Mesenchymal stem cell (in vitro differentiated cells and primary cell): ENCODE results near the gene TEAD2.

ENCODE experiments used
- DNase-seq: peaks from one replicate; pipeline ENCODE4 v3.0.0-alpha.2; 2013
- H2AFZ ChIP-seq: one replicate; pipeline ENCODE4 v1.6.1; 2013; ENCODE audit warnings: low read depth, mild to moderate bottlenecking, control low read depth, inconsistent platforms, low read length, moderate library complexity
- H2AK5ac ChIP-seq: 2 replicates; pipeline ENCODE4 v1.6.1; 2013; ENCODE audit warnings: low read length, moderate library complexity, mild to moderate bottlenecking, inconsistent platforms; ENCODE audit not compliant: severe bottlenecking
- H2BK120ac ChIP-seq: one replicate; pipeline ENCODE4 v1.6.1; 2013; ENCODE audit warnings: low read depth, mild to moderate bottlenecking, inconsistent platforms, low read length, moderate library complexity
- H2BK12ac ChIP-seq, 2 experiments: one replicate each; pipeline ENCODE4 v1.6.1; 2013; ENCODE audit warnings: inconsistent platforms in 2 of 2, low read length in 2 of 2, mild to moderate bottlenecking in 2 of 2, moderate library complexity in 2 of 2, control low read depth in 1 of 2
- H2BK15ac ChIP-seq: one replicate; pipeline ENCODE4 v1.6.1; 2013; ENCODE audit warnings: mild to moderate bottlenecking, low read depth, inconsistent platforms; ENCODE audit not compliant: poor library complexity, severe bottlenecking
- H2BK5ac ChIP-seq: 2 replicates; pipeline ENCODE4 v1.6.1; 2013; ENCODE audit warnings: low read depth, mild to moderate bottlenecking, low read length, control low read depth, inconsistent platforms; ENCODE audit not compliant: poor library complexity, severe bottlenecking
- H3K14ac ChIP-seq, 2 experiments: one replicate each; pipeline ENCODE4 v1.6.1; 2013; ENCODE audit warnings: inconsistent platforms in 2 of 2, low read length in 2 of 2, control low read depth in 1 of 2, mild to moderate bottlenecking in 1 of 2, moderate library complexity in 1 of 2
- H3K18ac ChIP-seq, 2 experiments: one replicate each; pipeline ENCODE4 v1.6.1; 2013; ENCODE audit warnings: inconsistent platforms in 2 of 2, low read length in 2 of 2, control low read depth in 1 of 2, low read depth in 1 of 2, mild to moderate bottlenecking in 1 of 2
- H3K23ac ChIP-seq, 2 experiments: one replicate each; pipeline ENCODE4 v1.6.1; 2013; ENCODE audit warnings: inconsistent platforms in 2 of 2, low read length in 2 of 2, mild to moderate bottlenecking in 2 of 2, moderate library complexity in 2 of 2, control low read depth in 1 of 2
- H3K27ac ChIP-seq: 2 replicates; pipeline ENCODE4 v1.5.1; 2013; ENCODE audit warnings: mild to moderate bottlenecking, moderate library complexity, low read length, control low read depth, inconsistent platforms; ENCODE audit not compliant: poor library complexity, severe bottlenecking
- H3K27me3 ChIP-seq, 2 experiments: 2 replicates each; pipeline versions ENCODE4 v1.6.1 to v1.7.0; 2013; ENCODE audit warnings: low read length in 2 of 2, mild to moderate bottlenecking in 2 of 2, moderate library complexity in 2 of 2, control low read depth in 1 of 2, inconsistent platforms in 1 of 2; ENCODE audit not compliant: control insufficient read depth in 1 of 2, insufficient read depth in 1 of 2
- H3K36me3 ChIP-seq, 2 experiments: 2 replicates each; pipeline versions ENCODE4 v1.6.1 to v1.7.0; 2013; ENCODE audit warnings: low read length in 2 of 2, control low read depth in 1 of 2, inconsistent platforms in 1 of 2, low read depth in 1 of 2, mild to moderate bottlenecking in 1 of 2; ENCODE audit not compliant: insufficient read depth in 2 of 2, control insufficient read depth in 1 of 2
- H3K4ac ChIP-seq, 2 experiments: one replicate each; pipeline ENCODE4 v1.6.1; 2013; ENCODE audit warnings: inconsistent platforms in 2 of 2, low read length in 2 of 2, mild to moderate bottlenecking in 2 of 2, moderate library complexity in 2 of 2, control low read depth in 1 of 2, low read depth in 1 of 2
- H3K4me1 ChIP-seq: 2 replicates; pipeline ENCODE4 v1.6.1; 2013; ENCODE audit warnings: low read depth, low read length, control low read depth; ENCODE audit not compliant: control insufficient read depth, insufficient read depth
- H3K4me2 ChIP-seq: 2 replicates; pipeline ENCODE4 v1.6.1; 2013; ENCODE audit warnings: low read length, mild to moderate bottlenecking, inconsistent platforms; ENCODE audit not compliant: poor library complexity, severe bottlenecking
- H3K4me3 ChIP-seq, 2 experiments: 2 replicates each; pipeline versions ENCODE4 v1.5.1 to v1.7.0; 2013; ENCODE audit warnings: low read length in 2 of 2, mild to moderate bottlenecking in 2 of 2, control low read depth in 1 of 2, low read depth in 1 of 2; ENCODE audit not compliant: insufficient read depth in 1 of 2
- H3K79me1 ChIP-seq: replicated peaks from 2 replicates; pipeline ENCODE4 v1.6.1; 2013; ENCODE audit warnings: mild to moderate bottlenecking, control low read depth, low read length, inconsistent platforms; ENCODE audit not compliant: poor library complexity, severe bottlenecking
- H3K9ac ChIP-seq: 2 replicates; pipeline ENCODE4 v1.7.0; 2013; ENCODE audit warnings: mild to moderate bottlenecking, low read length, moderate library complexity
- H3K9me3 ChIP-seq: 2 replicates; pipeline ENCODE4 v1.7.0; 2013; ENCODE audit warnings: mild to moderate bottlenecking, low read length; ENCODE audit not compliant: control insufficient read depth
- H4K8ac ChIP-seq: one replicate; pipeline ENCODE4 v1.6.1; 2013; ENCODE audit warnings: inconsistent platforms, mild to moderate bottlenecking, low read length, moderate library complexity
- H4K91ac ChIP-seq: one replicate; pipeline ENCODE4 v1.6.1; 2013; ENCODE audit warnings: mild to moderate bottlenecking, low read length, inconsistent platforms
- WGBS: methylation state at CpG from one replicate; pipeline ENCODE4 v1.1.7; 2013; ENCODE audit warnings: mixed read lengths; 5-methylcytosine and 5-hydroxymethylcytosine counted together

The TEAD2 gene

GRCh38 chr19:49336482-49337266 is 25.5 kb downstream of the TEAD2 start:
- Histone ChIP-seq H3K79me1 (peaks cover 26% of the 10 kb centered on the region), H3K4me1 (peaks cover 12% of the 10 kb centered on the region), H2BK5ac (no peak overlapping the region), H3K36me3 (peaks cover 10 to 66% of the 10 kb centered on the region in 2 experiments), H2BK120ac (no peak overlapping the region), H3K9ac (no peak overlapping the region), H3K4me2 (no peak overlapping the region), H4K91ac (no peak overlapping the region), H2AK5ac (no peak overlapping the region), H3K14ac (no peak overlapping the region), H3K18ac (no peak overlapping the region), H3K4me3 (no peak overlapping the region), H3K4ac (no peak overlapping the region), H2BK15ac (no peak overlapping the region), H4K8ac (no peak overlapping the region), H3K23ac (no peak overlapping the region), H3K27ac (no peak overlapping the region), H3K9me3 (no peaks in the 10 kb centered on the region), H2AFZ (no peak overlapping the region), H3K27me3 (peaks cover 0 to 13% of the 10 kb centered on the region in 2 experiments), H2BK12ac (no peak overlapping the region)
- DNase-seq, result no peak
- WGBS, result 95% methylated on average over 9 of the region's 10 CpGs

GRCh38 chr19:49335784-49336481 is 26.3 kb downstream of the TEAD2 start:
- H3K9me3 ChIP-seq, result no peaks in the 10 kb centered on the region
- peaks cover 0 to 13% of the 10 kb centered on the region in 2 experiments for H3K27me3 ChIP-seq
- 88% methylated on average over 13 of the region's 14 CpGs for WGBS
- peaks cover 19% of the 10 kb centered on the region for H3K79me1 ChIP-seq
- H2AFZ ChIP-seq, result no peak overlapping the region
- no peak overlapping the region for H2BK120ac ChIP-seq
- peaks cover 2 to 58% of the 10 kb centered on the region in 2 experiments for H3K36me3 ChIP-seq
- peaks cover 13% of the 10 kb centered on the region for H3K4me1 ChIP-seq
- no peak overlapping the region for H4K91ac ChIP-seq
- H3K4me3 ChIP-seq, result no peak overlapping the region
- no peak overlapping the region for H2BK15ac ChIP-seq
- no peak overlapping the region for H3K23ac ChIP-seq
- no peak overlapping the region for H3K18ac ChIP-seq
- H3K9ac ChIP-seq, result no peak overlapping the region
- H2BK12ac ChIP-seq, result no peak overlapping the region
- H3K27ac ChIP-seq, result no peak overlapping the region
- H3K14ac ChIP-seq, result no peak overlapping the region
- H2AK5ac ChIP-seq, result no peak overlapping the region
- H4K8ac ChIP-seq, result no peak overlapping the region
- DNase-seq, result no peak
- H2BK5ac ChIP-seq, result no peak overlapping the region
- no peak overlapping the region for H3K4me2 ChIP-seq
- no peak overlapping the region for H3K4ac ChIP-seq

GRCh38 chr19:49335071-49335783 is 27.0 kb downstream of the TEAD2 start, which contains the start of gene CD37:
TSS of gene CD37 (plus strand) at chr19:49335406. CDS start at chr19:49335541, 135 bp downstream.
- Histone ChIP-seq H3K4me3 (no peak within 1 kb of the TSS), H2BK120ac (no peak within 1 kb of the TSS), H3K9ac (no peak within 1 kb of the TSS), H3K23ac (no peak within 1 kb of the TSS), H3K14ac (no peak within 1 kb of the TSS), H2BK12ac (no peak within 1 kb of the TSS), H3K18ac (no peak within 1 kb of the TSS), H3K9me3 (no peaks in the 10 kb centered on the region), H3K27me3 (peaks cover 0 to 13% of the 10 kb centered on the region in 2 experiments), H4K91ac (no peak within 1 kb of the TSS), H3K36me3 (peaks cover 0 to 53% of the 10 kb centered on the region in 2 experiments), H3K4ac (no peak within 1 kb of the TSS), H3K27ac (no peak within 1 kb of the TSS), H3K4me1 (peaks cover 12% of the 10 kb centered on the region), H2BK15ac (no peak within 1 kb of the TSS), H2BK5ac (no peak within 1 kb of the TSS), H2AK5ac (no peak within 1 kb of the TSS), H3K79me1 (peaks cover 15% of the 10 kb centered on the region), H2AFZ (no peak within 1 kb of the TSS), H3K4me2 (no peak within 1 kb of the TSS), H4K8ac (no peak within 1 kb of the TSS)
- WGBS, result 85% methylated on average over 13 of the region's 13 CpGs
- no peak for DNase-seq
